ENCODE results near the gene FCGR1A.
"Not testable (repeated sequence)": the region's sequence is repeated elsewhere in the genome, so short reads cannot be mapped to it uniquely, and the experiment has no call there.

DNA sequence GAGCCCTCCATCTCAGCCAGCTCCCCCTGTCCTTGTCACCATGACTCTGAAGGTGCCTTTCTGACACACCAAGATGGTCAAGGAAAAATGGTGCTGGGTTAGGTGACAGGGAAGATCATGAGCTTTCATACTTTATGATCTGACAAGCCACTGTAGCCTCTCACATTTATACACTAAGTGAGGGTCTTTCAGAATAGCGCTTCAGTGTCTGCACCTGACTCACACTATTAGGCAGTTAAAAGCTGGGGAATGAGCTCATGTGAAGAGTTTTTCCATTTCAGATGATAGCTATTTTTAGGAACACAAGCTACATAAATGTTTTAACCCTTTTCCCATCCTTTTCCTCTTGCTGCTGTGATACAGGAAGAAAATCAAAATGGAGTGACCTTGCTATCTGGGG lies 4.2 kb upstream of the FCGR1A start:
- TF ChIP-seq, protein P1, sequence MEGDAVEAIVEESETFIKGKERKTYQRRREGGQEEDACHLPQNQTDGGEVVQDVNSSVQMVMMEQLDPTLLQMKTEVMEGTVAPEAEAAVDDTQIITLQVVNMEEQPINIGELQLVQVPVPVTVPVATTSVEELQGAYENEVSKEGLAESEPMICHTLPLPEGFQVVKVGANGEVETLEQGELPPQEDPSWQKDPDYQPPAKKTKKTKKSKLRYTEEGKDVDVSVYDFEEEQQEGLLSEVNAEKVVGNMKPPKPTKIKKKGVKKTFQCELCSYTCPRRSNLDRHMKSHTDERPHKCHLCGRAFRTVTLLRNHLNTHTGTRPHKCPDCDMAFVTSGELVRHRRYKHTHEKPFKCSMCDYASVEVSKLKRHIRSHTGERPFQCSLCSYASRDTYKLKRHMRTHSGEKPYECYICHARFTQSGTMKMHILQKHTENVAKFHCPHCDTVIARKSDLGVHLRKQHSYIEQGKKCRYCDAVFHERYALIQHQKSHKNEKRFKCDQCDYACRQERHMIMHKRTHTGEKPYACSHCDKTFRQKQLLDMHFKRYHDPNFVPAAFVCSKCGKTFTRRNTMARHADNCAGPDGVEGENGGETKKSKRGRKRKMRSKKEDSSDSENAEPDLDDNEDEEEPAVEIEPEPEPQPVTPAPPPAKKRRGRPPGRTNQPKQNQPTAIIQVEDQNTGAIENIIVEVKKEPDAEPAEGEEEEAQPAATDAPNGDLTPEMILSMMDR (IDR thresholded peaks at IDR 0.05) = not testable (repeated sequence)
- TF ChIP-seq POLR2A (IDR thresholded peaks at IDR 0.05); POLR2AphosphoS5 (IDR thresholded peaks at IDR 0.05); EP300 (IDR thresholded peaks at IDR 0.05; ENCODE audit: low read depth): not testable (repeated sequence)

Data from transverse colon (tissue), 4 donors.